NT2/D1 (cell line): ENCODE measurements around the gene ZNF574.
A peak's percentile ranks its signal among the peaks of the same experiment; 100 is the strongest.

Source experiments
- DNase-seq: peaks from one replicate; pipeline ENCODE4 v3.0.0-alpha.2; 2011; ENCODE audit warnings: low read depth, low spot score
- H3K27me3 ChIP-seq: 2 replicates; pipeline ENCODE4 v1.6.0; 2011; ENCODE audit warnings: mild to moderate bottlenecking; ENCODE audit not compliant: insufficient read length, insufficient read depth
- H3K36me3 ChIP-seq: 2 replicates; pipeline ENCODE4 v1.6.1; 2011; ENCODE audit warnings: mild to moderate bottlenecking, low read length, mixed read lengths; ENCODE audit not compliant: insufficient read depth, insufficient read length
- H3K4me1 ChIP-seq: 2 replicates; pipeline ENCODE4 v1.5.1; 2011; ENCODE audit not compliant: insufficient read depth, insufficient read length
- H3K4me3 ChIP-seq: 2 replicates; pipeline ENCODE4 v1.5.1; 2011; ENCODE audit warnings: low read depth; ENCODE audit not compliant: insufficient read length
- H3K9ac ChIP-seq: 2 replicates; pipeline ENCODE4 v1.6.0; 2011; ENCODE audit warnings: low read depth; ENCODE audit not compliant: insufficient read length
- H3K9me3 ChIP-seq: 2 replicates; pipeline ENCODE4 v1.5.1; 2011; ENCODE audit warnings: mild to moderate bottlenecking, low read length; ENCODE audit not compliant: insufficient read depth
- SUZ12 ChIP-seq: IDR thresholded peaks from 2 replicates; pipeline ENCODE4 v1.6.1; 2011; ENCODE audit not compliant: insufficient read length, insufficient read depth; ENCODE audit errors: extremely low read depth
- YY1 ChIP-seq: IDR thresholded peaks from 2 replicates; pipeline ENCODE4 v1.6.1; 2011; ENCODE audit not compliant: insufficient read length, insufficient read depth
- ZNF274 ChIP-seq: IDR thresholded peaks from 2 replicates; pipeline ENCODE4 v1.6.1; 2011; ENCODE audit warnings: mild to moderate bottlenecking, low read depth, low read length

The ZNF574 gene

DNA sequence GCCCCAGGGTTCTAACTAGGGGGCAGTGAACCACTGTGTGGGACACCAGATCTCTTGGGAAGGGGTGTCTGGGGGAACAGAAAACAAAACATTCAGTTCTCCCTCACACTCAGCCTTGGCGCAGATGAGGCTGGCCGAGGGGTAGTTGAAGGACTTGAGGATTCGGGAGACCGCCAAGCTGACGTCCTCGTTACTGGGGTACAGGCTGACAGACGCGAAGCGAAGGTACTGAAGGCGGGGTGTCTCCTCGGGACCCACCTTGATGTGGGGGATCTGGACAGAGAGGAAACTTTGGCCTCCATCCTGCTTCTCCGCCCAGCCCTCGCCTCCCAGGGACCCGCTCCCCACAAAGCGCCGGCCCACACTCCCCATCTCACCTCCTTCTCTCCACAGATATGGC, 13.6 kb upstream of the ZNF574 start:
- Histone ChIP-seq H3K4me1 (no peaks in the 10 kb centered on the region), H3K27me3 (no peaks in the 10 kb centered on the region), H3K36me3 (peaks cover 33% of the 10 kb centered on the region), H3K4me3 (no peak overlapping the region), H3K9ac (no peak overlapping the region), H3K9me3 (no peaks in the 10 kb centered on the region)
- DNase-seq = no peak
- TF ChIP-seq YY1 (no peak), SUZ12 (no peak), ZNF274 (no peak)

GRCh38 chr19:42064432-42064831, 11.5 kb upstream of the ZNF574 start:
- Histone ChIP-seq H3K4me3 (no peak overlapping the region), H3K4me1 (peaks cover 3% of the 10 kb centered on the region), H3K27me3 (no peaks in the 10 kb centered on the region), H3K9me3 (no peaks in the 10 kb centered on the region), H3K9ac (no peak overlapping the region), H3K36me3 (peaks cover 26% of the 10 kb centered on the region)
- TF ChIP-seq YY1 (no peak), ZNF274 (no peak), SUZ12 (no peak)
- DNase-seq = no peak

GRCh38 chr19:42065051-42065450, 10.9 kb upstream of the ZNF574 start:
- H3K4me1 ChIP-seq = peaks cover 3% of the 10 kb centered on the region
- TF ChIP-seq SUZ12 = no peak
- no peak for TF ChIP-seq ZNF274
- TF ChIP-seq YY1 = no peak
- H3K4me3 ChIP-seq = no peak overlapping the region
- H3K36me3 ChIP-seq = peaks cover 26% of the 10 kb centered on the region
- no peak overlapping the region for H3K9ac ChIP-seq
- no peaks in the 10 kb centered on the region for H3K27me3 ChIP-seq
- H3K9me3 ChIP-seq = no peaks in the 10 kb centered on the region
- no peak for DNase-seq

DNA sequence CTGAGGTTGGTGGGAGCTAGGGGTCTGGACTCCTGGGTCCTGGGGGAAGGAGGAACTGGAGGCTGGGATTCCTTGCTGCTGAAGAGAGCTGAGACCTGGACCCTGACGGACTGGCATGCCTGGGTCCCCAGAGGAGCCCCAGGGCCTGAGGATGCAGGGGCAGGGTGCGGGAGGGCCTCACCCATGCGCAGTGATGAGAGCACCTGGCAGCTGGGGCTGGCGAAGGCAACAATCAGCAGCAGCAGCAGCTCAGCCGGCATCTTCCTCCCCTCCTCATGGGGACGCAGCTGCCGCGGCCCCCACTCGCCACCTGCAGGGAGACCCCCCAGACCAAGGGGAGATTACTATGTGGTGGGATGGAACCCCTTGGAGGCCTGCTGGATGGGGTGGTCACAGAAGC, 10.5 kb upstream of the ZNF574 start:
- no peak for DNase-seq
- H3K9me3 ChIP-seq = no peaks in the 10 kb centered on the region
- H3K4me1 ChIP-seq = peaks cover 3% of the 10 kb centered on the region
- peaks cover 26% of the 10 kb centered on the region for H3K36me3 ChIP-seq
- no peak overlapping the region for H3K4me3 ChIP-seq
- no peak overlapping the region for H3K9ac ChIP-seq
- TF ChIP-seq ZNF274 = no peak
- TF ChIP-seq YY1 = no peak
- H3K27me3 ChIP-seq = no peaks in the 10 kb centered on the region

DNA sequence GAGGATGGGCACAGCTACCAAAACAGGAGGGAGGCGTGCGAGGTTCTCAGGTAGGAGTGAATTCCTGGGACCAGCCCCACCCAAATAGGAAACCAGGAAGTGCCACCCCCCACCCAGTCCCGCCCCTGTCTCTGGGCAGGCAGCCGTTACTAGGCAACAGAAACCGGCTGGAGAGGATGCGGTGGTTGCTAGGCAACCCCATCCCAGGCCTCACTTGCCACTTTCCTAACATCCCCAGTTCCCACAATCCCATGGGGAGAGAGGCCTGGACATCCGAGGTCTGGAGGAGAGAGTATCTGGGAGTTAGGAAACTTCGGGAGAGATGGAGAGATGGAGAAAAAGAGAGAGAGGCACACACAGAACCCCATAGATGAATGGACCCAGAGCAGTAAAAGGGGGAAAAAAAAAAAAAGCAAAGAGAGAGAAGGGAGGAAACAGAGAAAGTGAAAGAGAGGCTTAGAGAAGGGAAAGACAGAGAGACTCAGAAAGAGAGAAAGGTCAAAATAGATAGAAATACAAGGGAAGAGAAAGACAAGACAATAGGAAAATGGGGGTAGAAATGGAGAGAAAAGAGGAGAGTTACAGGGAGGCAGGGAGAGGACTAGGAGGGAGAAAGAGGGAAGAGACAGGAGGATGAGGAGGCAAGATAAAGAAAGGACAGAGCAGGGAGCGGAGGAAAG, 9.8 kb upstream of the ZNF574 start:
- no peak for DNase-seq
- Histone ChIP-seq H3K36me3 (peaks cover 26% of the 10 kb centered on the region), H3K27me3 (no peaks in the 10 kb centered on the region), H3K9me3 (no peaks in the 10 kb centered on the region), H3K9ac (no peak overlapping the region), H3K4me1 (peaks cover 3% of the 10 kb centered on the region), H3K4me3 (no peak overlapping the region)
- TF ChIP-seq ZNF274 (no peak), YY1 (no peak), SUZ12 (no peak)

DNA sequence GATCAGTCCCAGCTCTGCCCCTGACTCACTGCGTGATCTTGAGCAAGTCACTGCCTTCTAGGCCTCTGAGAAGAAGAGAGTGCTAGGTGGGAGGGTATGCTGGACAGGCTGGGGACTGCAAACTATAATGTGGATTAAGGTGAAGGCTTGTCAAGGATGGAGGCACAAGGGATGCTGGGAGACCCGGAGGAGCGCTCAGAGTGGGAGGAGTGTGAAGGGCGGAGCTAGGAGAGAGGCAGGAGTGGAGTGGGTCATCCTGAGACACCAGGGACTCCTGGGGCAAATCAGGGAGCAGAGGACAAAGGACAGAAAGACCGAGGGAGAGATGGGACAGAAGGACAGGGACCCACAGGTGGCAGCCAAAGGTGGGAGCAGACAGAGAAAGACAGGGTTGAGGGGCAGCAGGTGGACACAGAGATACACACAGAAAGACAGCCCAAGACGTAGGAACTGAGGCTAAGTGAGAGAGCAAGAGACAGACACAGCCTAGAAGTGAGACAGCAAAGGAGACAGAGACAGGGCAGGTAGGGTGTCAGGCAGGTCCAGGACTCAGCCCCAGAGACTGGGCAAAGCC, 8.6 kb upstream of the ZNF574 start:
- no peaks in the 10 kb centered on the region for H3K9me3 ChIP-seq
- no peak overlapping the region for H3K4me3 ChIP-seq
- H3K36me3 ChIP-seq = peaks cover 18% of the 10 kb centered on the region
- H3K9ac ChIP-seq = no peak overlapping the region
- TF ChIP-seq YY1 = no peak
- no peak for TF ChIP-seq SUZ12
- TF ChIP-seq ZNF274 = no peak
- no peak for DNase-seq
- H3K27me3 ChIP-seq = no peaks in the 10 kb centered on the region
- H3K4me1 ChIP-seq = peaks cover 3% of the 10 kb centered on the region

DNA sequence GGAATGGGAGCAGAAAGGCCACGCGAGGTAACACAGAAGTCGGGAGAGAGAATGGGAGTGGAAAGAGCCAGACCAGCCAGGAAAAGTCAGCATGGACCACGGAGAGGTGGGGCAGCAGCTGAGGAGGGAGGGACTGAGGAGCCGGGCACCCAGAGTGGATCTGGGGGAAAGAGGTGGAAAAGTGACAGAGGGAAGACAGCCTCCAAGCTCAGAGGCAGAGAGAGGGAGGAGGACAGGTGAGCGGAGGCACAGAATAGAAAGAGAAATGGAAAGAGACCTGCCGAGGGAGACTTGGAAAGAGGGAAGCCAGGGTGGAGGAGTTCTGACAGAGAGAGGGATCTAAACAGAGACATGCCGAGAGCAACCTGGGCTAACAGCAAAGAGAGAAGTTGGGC, 7.6 kb upstream of the ZNF574 start:
- Histone ChIP-seq H3K27me3 (no peaks in the 10 kb centered on the region), H3K9ac (peak overlapping the region; percentile 67), H3K4me3 (peak overlapping the region; percentile 47)

More for the DNA sequence above, 7.6 kb upstream of the ZNF574 start:
- Histone ChIP-seq H3K36me3 (peaks cover 13% of the 10 kb centered on the region), H3K9me3 (no peaks in the 10 kb centered on the region), H3K4me1 (peaks cover 3% of the 10 kb centered on the region)
- no peak for TF ChIP-seq ZNF274
- TF ChIP-seq SUZ12 = no peak
- TF ChIP-seq YY1 = no peak
- no peak for DNase-seq
